ENCODE data around the gene LOXHD1. TPM values are rescaled to one million over a fixed set of nuclear protein-coding genes. Genes with fewer than 3 reads are reported as not detected.

The LOXHD1 gene, protein sequence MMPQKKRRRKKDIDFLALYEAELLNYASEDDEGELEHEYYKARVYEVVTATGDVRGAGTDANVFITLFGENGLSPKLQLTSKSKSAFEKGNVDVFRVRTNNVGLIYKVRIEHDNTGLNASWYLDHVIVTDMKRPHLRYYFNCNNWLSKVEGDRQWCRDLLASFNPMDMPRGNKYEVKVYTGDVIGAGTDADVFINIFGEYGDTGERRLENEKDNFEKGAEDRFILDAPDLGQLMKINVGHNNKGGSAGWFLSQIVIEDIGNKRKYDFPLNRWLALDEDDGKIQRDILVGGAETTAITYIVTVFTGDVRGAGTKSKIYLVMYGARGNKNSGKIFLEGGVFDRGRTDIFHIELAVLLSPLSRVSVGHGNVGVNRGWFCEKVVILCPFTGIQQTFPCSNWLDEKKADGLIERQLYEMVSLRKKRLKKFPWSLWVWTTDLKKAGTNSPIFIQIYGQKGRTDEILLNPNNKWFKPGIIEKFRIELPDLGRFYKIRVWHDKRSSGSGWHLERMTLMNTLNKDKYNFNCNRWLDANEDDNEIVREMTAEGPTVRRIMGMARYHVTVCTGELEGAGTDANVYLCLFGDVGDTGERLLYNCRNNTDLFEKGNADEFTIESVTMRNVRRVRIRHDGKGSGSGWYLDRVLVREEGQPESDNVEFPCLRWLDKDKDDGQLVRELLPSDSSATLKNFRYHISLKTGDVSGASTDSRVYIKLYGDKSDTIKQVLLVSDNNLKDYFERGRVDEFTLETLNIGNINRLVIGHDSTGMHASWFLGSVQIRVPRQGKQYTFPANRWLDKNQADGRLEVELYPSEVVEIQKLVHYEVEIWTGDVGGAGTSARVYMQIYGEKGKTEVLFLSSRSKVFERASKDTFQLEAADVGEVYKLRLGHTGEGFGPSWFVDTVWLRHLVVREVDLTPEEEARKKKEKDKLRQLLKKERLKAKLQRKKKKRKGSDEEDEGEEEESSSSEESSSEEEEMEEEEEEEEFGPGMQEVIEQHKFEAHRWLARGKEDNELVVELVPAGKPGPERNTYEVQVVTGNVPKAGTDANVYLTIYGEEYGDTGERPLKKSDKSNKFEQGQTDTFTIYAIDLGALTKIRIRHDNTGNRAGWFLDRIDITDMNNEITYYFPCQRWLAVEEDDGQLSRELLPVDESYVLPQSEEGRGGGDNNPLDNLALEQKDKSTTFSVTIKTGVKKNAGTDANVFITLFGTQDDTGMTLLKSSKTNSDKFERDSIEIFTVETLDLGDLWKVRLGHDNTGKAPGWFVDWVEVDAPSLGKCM (N-terminal part only)
- total RNA-seq (2022; extraction: Qiagen RNA extraction; ENCODE audit: low read depth), result not detected in 5 replicates

DNA sequence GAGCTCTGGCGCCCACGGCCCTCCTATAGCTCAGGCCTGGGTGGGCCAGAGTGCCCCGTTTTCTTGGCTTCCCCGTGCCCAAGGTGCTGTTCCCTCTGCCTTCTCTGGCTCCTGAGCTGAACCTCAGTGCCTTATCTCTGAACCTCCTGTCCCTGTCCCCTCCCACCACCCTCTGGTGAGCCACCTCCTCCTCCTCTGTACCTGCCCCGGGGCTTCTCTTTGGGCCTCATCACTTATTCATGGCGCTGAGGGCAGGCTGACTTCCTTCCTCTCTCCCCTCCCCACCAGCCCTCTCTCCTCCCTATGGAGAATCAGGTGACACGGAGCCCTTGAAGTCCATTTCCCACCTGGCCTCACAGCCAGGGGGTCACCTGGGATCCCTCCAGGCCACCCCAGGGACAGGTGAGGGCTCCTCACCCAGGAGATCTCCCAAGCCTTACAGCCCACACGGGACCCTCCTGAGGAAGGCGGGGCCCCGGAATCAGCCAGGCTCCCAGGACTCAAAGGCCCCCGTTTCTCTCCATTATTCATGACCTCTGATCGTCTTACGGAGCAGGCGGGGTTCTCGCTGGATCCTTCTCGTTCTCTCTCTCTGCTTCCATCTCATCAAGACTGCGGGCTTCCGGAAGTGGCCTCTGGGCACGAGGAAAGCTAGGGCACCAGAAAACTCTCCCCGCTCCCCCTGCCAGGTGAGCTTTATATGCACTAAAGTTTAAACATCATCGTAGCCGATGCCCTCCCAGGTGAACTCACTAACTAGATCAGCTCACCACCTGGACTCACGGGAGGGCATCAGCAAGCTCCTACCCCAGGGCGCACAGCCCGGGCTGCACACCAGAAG lies at the start of gene LOXHD1:
Gene LOXHD1 (minus strand): TSS at position 106 of the 841 bp plus-strand sequence. CDS start 187 bp downstream, outside the sequence.

Other genes with a start within 250 kb of the LOXHD1 start
- gene ST8SIA5, start 99.8 kb upstream of the LOXHD1 start, total RNA-seq (2022; extraction: Qiagen RNA extraction; ENCODE audit: low read depth), result 0.03 TPM in 1 of 5 replicates, not detected in the others

All from A549 treated with CpdA at 1 μM for 4 hours (cell line).